ENCODE results near the gene TRIM28.

Gene TRIM28

GRCh38 chr19:58581227-58582141, 37.6 kb downstream of the TRIM28 start:
- DNase-seq, result no peak

GRCh38 chr19:58582985-58583384, 39.1 kb downstream of the TRIM28 start:
- no peak for DNase-seq

GRCh38 chr19:58584498-58585441, 40.9 kb downstream of the TRIM28 start:
- DNase-seq, result no peak

- DNase-seq, result no peak
Observed at GRCh38 chr19:58585442-58586132, 41.7 kb downstream of the TRIM28 start.

- no peak for DNase-seq
Observed at GRCh38 chr19:58586133-58586765, 42.4 kb downstream of the TRIM28 start.

Data from NCI-H2029 treated with DMSO at 0.1 percent for 48 hours (cell line).